ENCODE results near the gene SLC25A13. TPM values are rescaled to one million over a fixed set of nuclear protein-coding genes. Genes with fewer than 3 reads are reported as not detected.

Gene SLC25A13
- total and polyA plus RNA-seq, 2 of the 4 experiments (the other 2 are of a cell fraction) = 7.4 to 11.7 TPM

GRCh38 chr7:96308950-96309263 lies 13.0 kb downstream of the SLC25A13 start:
- Histone ChIP-seq H2BK15ac (ENCODE audit: low read depth, low read length) (no peak overlapping the region), H3K27ac (ENCODE audit: insufficient read depth, low read length) (no peak overlapping the region), H2BK120ac (ENCODE audit: low read depth, low read length) (no peak overlapping the region), H3K4me1 (ENCODE audit: control insufficient read depth, insufficient read depth, low read length) (peaks cover 4% of the 10 kb centered on the region; the same call in 1 of the 2 replicates), H4K5ac (ENCODE audit: low read depth, low read length) (no peak overlapping the region), H3K36me3 (ENCODE audit: control insufficient read depth, insufficient read depth, low read length) (no peaks in the 10 kb centered on the region), H3K4me2 (ENCODE audit: low read depth, low read length) (no peak overlapping the region), H3K9me3 (ENCODE audit: control insufficient read depth, insufficient read depth, low read length) (no peaks in the 10 kb centered on the region), H3K79me1 (ENCODE audit: low read depth in 1 of 2, low read length in 2 of 2) (peaks cover 18 to 33% of the 10 kb centered on the region in 2 experiments), H4K8ac (ENCODE audit: low read depth in 2 of 2, low read length in 2 of 2) (no peak overlapping the region), H4K20me1 (ENCODE audit: insufficient read depth, low read length) (no peaks in the 10 kb centered on the region; the same call in 1 of the 2 replicates), H3K18ac (ENCODE audit: low read depth, low read length) (no peak overlapping the region), H3K4me3 (ENCODE audit: insufficient read depth, low read depth, low read length) (no peak overlapping the region), H2BK20ac (ENCODE audit: low read depth, low read length) (no peak overlapping the region), H3K14ac (replicated peaks; ENCODE audit: low read depth, low read length) (no peak overlapping the region), H3K4ac (ENCODE audit: low read depth, low read length) (no peak overlapping the region), H2AK5ac (ENCODE audit: low read depth, low read length) (no peak overlapping the region), H3K9me1 (ENCODE audit: insufficient read depth, low read length) (peaks cover 4% of the 10 kb centered on the region; the same call in 1 of the 2 replicates), H3K27me3 (ENCODE audit: control insufficient read depth, insufficient read depth, low read length) (no peaks in the 10 kb centered on the region), H3K56ac (ENCODE audit: extremely low read depth, insufficient read depth, low read length) (no peak overlapping the region), H4K91ac (ENCODE audit: insufficient read depth, low read depth, low read length) (no peak overlapping the region), H2AK9ac (replicated peaks; ENCODE audit: low read depth, low read length, poor library complexity) (no peak overlapping the region), H2BK5ac (ENCODE audit: low read depth, low read length, poor library complexity, severe bottlenecking) (no peak overlapping the region), H2AFZ (replicated peaks; ENCODE audit: low read length, poor library complexity) (no peak overlapping the region), H3K23ac (ENCODE audit: low read depth, low read length) (no peak overlapping the region), H3K9ac (ENCODE audit: low read depth, low read length) (no peak overlapping the region)
- DNase-seq = no peak
- TF ChIP-seq ELK1 (IDR thresholded peaks at IDR 0.05; ENCODE audit: borderline replicate concordance, low read depth, low read length) (no peak), FOS (IDR thresholded peaks at IDR 0.05; ENCODE audit: low read depth, low read length) (no peak), RCOR1 (IDR thresholded peaks at IDR 0.05; ENCODE audit: insufficient replicate concordance, low read length) (no peak), NFE2L2 (IDR thresholded peaks at IDR 0.05; ENCODE audit: low read depth, low read length) (no peak), RAD21 (IDR thresholded peaks at IDR 0.05; ENCODE audit: low read length) (no peak), CHD1 (IDR thresholded peaks at IDR 0.05; ENCODE audit: low read depth, low read length) (no peak)
- ChIA-PET POLR2A (ENCODE audit: unreplicated experiment) (no interaction called here), CTCF (no interaction called here)
- in situ Hi-C loops (cut with MboI; ENCODE audit: low sequenced_read_pairs) = no loop called here
- BruUV-seq (replicated peaks) = no TSS peak
- intact Hi-C loops (cut with micrococcal nuclease) = no loop called here
- dilution Hi-C loops (cut with HindIII; ENCODE audit: low sequenced_read_pairs, unreplicated experiment) = no loop called here
- ATAC-seq (ENCODE audit: low read depth) = no peak

All from IMR-90 (cell line).